Activated naive CD8-positive, alpha-beta T cell (primary cell): ENCODE measurements around the gene IFITM10.

Experiments
- H3K27ac Mint-ChIP-seq: one replicate; pipeline ENCODE4 v1.8.0; 2021; ENCODE audit warnings: mixed read lengths
- H3K27me3 Mint-ChIP-seq: one replicate; pipeline ENCODE4 v1.8.0; 2021; ENCODE audit warnings: mixed read lengths
- H3K36me3 Mint-ChIP-seq: one replicate; pipeline ENCODE4 v1.8.0; 2021; ENCODE audit warnings: mixed read lengths
- H3K4me1 Mint-ChIP-seq: one replicate; pipeline ENCODE4 v1.8.0; 2021; ENCODE audit warnings: low read depth, mixed read lengths
- H3K4me3 Mint-ChIP-seq: one replicate; pipeline ENCODE4 v1.8.0; 2021; ENCODE audit warnings: mild to moderate bottlenecking, mixed read lengths
- H3K9me3 Mint-ChIP-seq: one replicate; pipeline ENCODE4 v1.8.0; 2021; ENCODE audit warnings: low read depth, mixed read lengths

Gene IFITM10

GRCh38 chr11:1750481-1750839 is at the start of gene IFITM10:
IFITM10 (minus strand) TSS chr11:1750595; CDS start chr11:1750442, 153 bp downstream.
- peaks cover 29% of the 10 kb centered on the region for H3K4me1 Mint-ChIP-seq
- H3K4me3 Mint-ChIP-seq: peak within 1 kb of the TSS; percentile 69
- H3K36me3 Mint-ChIP-seq: no peaks in the 10 kb centered on the region
- no peak within 1 kb of the TSS for H3K27ac Mint-ChIP-seq
- no peaks in the 10 kb centered on the region for H3K9me3 Mint-ChIP-seq
- H3K27me3 Mint-ChIP-seq: peaks cover 10% of the 10 kb centered on the region

- Mint-ChIP-seq H3K4me1 (peaks cover 6% of the 10 kb centered on the region), H3K9me3 (no peaks in the 10 kb centered on the region), H3K27me3 (peaks cover 2% of the 10 kb centered on the region), H3K27ac (no peak overlapping the region), H3K4me3 (no peak overlapping the region), H3K36me3 (no peaks in the 10 kb centered on the region)
These were observed 47.2 kb upstream of the IFITM10 start for GRCh38 chr11:1797391-1798125.

- Mint-ChIP-seq H3K36me3 (no peaks in the 10 kb centered on the region), H3K27me3 (peaks cover 2% of the 10 kb centered on the region), H3K9me3 (no peaks in the 10 kb centered on the region), H3K4me1 (peaks cover 8% of the 10 kb centered on the region), H3K27ac (no peak overlapping the region), H3K4me3 (no peak overlapping the region)
These were observed 46.1 kb upstream of the IFITM10 start for GRCh38 chr11:1796413-1797011.

- no peaks in the 10 kb centered on the region for H3K36me3 Mint-ChIP-seq
- H3K9me3 Mint-ChIP-seq: no peaks in the 10 kb centered on the region
- H3K4me3 Mint-ChIP-seq: peak overlapping the region; percentile 83
- no peak overlapping the region for H3K27ac Mint-ChIP-seq
- H3K27me3 Mint-ChIP-seq: no peaks in the 10 kb centered on the region
- H3K4me1 Mint-ChIP-seq: peaks cover 8% of the 10 kb centered on the region
These were observed 42.7 kb upstream of the IFITM10 start for GRCh38 chr11:1793081-1793480.

- H3K36me3 Mint-ChIP-seq: no peaks in the 10 kb centered on the region
- peak overlapping the region; percentile 84 for H3K27ac Mint-ChIP-seq
- H3K27me3 Mint-ChIP-seq: no peaks in the 10 kb centered on the region
- H3K4me3 Mint-ChIP-seq: peak overlapping the region; percentile 83
- no peaks in the 10 kb centered on the region for H3K9me3 Mint-ChIP-seq
- peaks cover 8% of the 10 kb centered on the region for H3K4me1 Mint-ChIP-seq
These were observed 42.1 kb upstream of the IFITM10 start for GRCh38 chr11:1792461-1792860.

- peaks cover 8% of the 10 kb centered on the region for H3K4me1 Mint-ChIP-seq
These were observed 41.5 kb upstream of the IFITM10 start for GRCh38 chr11:1791912-1792311.

GRCh38 chr11:1786466-1786865 is 36.1 kb upstream of the IFITM10 start:
- Mint-ChIP-seq H3K27me3 (no peaks in the 10 kb centered on the region), H3K4me1 (no peaks in the 10 kb centered on the region), H3K36me3 (no peaks in the 10 kb centered on the region), H3K9me3 (no peaks in the 10 kb centered on the region), H3K27ac (no peak overlapping the region), H3K4me3 (no peak overlapping the region)

More at GRCh38 chr11:1791912-1792311, 41.5 kb upstream of the IFITM10 start:
- H3K9me3 Mint-ChIP-seq: no peaks in the 10 kb centered on the region
- H3K4me3 Mint-ChIP-seq: no peak overlapping the region
- H3K36me3 Mint-ChIP-seq: no peaks in the 10 kb centered on the region
- no peak overlapping the region for H3K27ac Mint-ChIP-seq
- no peaks in the 10 kb centered on the region for H3K27me3 Mint-ChIP-seq

- Mint-ChIP-seq H3K36me3 (no peaks in the 10 kb centered on the region), H3K4me3 (no peak overlapping the region), H3K27ac (no peak overlapping the region), H3K4me1 (no peaks in the 10 kb centered on the region), H3K9me3 (no peaks in the 10 kb centered on the region), H3K27me3 (no peaks in the 10 kb centered on the region)
These were observed 35.5 kb upstream of the IFITM10 start for GRCh38 chr11:1785749-1786413.

- no peak overlapping the region for H3K27ac Mint-ChIP-seq
- H3K27me3 Mint-ChIP-seq: no peaks in the 10 kb centered on the region
- H3K9me3 Mint-ChIP-seq: no peaks in the 10 kb centered on the region
- H3K4me1 Mint-ChIP-seq: no peaks in the 10 kb centered on the region
- H3K36me3 Mint-ChIP-seq: no peaks in the 10 kb centered on the region
- no peak overlapping the region for H3K4me3 Mint-ChIP-seq
These were observed 34.6 kb upstream of the IFITM10 start for GRCh38 chr11:1784761-1785650.

GRCh38 chr11:1783725-1784529 is 33.5 kb upstream of the IFITM10 start:
- Mint-ChIP-seq H3K9me3 (no peaks in the 10 kb centered on the region), H3K36me3 (no peaks in the 10 kb centered on the region), H3K4me3 (no peak overlapping the region), H3K27me3 (no peaks in the 10 kb centered on the region), H3K27ac (no peak overlapping the region), H3K4me1 (no peaks in the 10 kb centered on the region)

GRCh38 chr11:1782831-1783724 is 32.7 kb upstream of the IFITM10 start:
- Mint-ChIP-seq H3K9me3 (no peaks in the 10 kb centered on the region), H3K4me1 (no peaks in the 10 kb centered on the region), H3K27ac (no peak overlapping the region), H3K4me3 (no peak overlapping the region), H3K36me3 (no peaks in the 10 kb centered on the region), H3K27me3 (no peaks in the 10 kb centered on the region)

- Mint-ChIP-seq H3K4me1 (no peaks in the 10 kb centered on the region), H3K27me3 (no peaks in the 10 kb centered on the region), H3K9me3 (no peaks in the 10 kb centered on the region), H3K4me3 (no peak overlapping the region), H3K27ac (no peak overlapping the region), H3K36me3 (no peaks in the 10 kb centered on the region)
These were observed 31.7 kb upstream of the IFITM10 start for GRCh38 chr11:1782031-1782590.

GRCh38 chr11:1781593-1781975 is 31.2 kb upstream of the IFITM10 start:
- Mint-ChIP-seq H3K4me1 (no peaks in the 10 kb centered on the region), H3K4me3 (no peak overlapping the region), H3K27ac (no peak overlapping the region), H3K27me3 (no peaks in the 10 kb centered on the region), H3K9me3 (no peaks in the 10 kb centered on the region), H3K36me3 (no peaks in the 10 kb centered on the region)
